Smooth muscle cell of the coronary artery (primary cell): ENCODE measurements around the gene CCDC13. TPM values are rescaled to one million over a fixed set of nuclear protein-coding genes. Genes with fewer than 3 reads are reported as not detected.

Experiments
- total RNA-seq: library from RNA; depleted of rRNA; stranded (reverse); fragments of >200 nt; gene quantifications from 2 replicates; pipeline ENCODE4 v1.2.3, GENCODE V29; 2014; ENCODE audit warnings: low replicate concordance

The CCDC13 gene
- total RNA-seq, result 0.23 and 0.47 TPM in 2 replicates

DNA sequence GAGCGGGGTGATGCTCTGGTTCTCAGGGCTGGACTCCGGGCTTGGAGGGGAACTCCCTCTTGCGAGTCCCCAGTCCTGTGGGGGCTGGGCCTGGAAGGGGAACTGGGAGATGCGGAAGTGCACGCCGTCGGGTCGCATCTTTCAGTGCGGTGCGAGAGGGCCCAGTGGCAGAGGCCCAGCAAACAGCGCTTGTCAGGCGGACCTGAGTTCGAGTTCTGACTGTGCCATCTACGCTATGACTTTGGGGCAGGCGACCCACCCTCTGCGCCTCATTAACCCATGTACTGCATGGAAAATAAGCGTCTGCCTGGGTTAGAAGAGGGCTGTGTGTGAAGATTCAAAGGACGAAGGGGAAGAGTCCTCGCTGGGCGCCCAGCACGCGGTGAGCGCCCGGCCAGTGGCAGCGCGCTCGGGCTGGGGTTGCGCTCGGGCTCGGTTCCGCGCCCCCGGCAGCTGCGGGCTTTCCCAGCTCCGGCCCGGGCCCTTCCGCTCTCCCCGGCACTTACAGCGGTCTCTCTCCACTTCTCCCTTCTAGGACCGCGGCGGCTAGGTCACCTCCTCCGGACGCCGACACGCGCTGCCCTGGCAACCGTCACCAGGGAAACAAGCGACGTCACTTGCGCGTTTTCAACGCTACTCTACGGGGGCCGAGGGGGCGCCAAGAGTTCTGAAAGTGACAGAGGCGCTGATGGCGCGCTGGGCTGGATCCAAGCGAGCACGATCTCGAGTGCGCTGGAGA lies at the start of gene CCDC13:
Gene CCDC13, minus strand, starts transcription at position 584 of the 739 bp plus-strand sequence. CDS start 14,908 bp downstream, outside the sequence.

DNA sequence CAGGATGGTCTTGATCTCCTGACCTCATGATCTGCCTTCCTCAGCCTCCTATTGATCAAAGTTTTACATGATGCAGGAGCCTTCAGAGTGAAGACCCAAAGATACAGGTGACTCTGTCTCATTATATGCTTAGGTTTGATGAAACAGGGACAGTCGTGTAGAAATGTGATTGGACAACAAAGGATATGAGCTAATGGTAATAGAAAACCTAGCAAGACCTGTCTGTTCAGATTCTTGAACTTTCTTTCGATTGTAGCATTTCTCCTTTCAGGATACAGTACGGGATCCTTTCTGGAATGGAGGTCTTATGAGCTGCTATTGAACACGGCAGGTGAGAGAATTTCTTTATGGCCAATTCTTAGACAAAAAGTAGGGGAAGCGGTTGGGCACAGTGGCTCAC lies 36.1 kb upstream of the CCDC13 start, which contains the start of gene ACKR2:
Gene ACKR2, plus strand, starts transcription at position 244 of the 400 bp plus-strand sequence. CDS start 55,058 bp downstream, outside the sequence.

DNA sequence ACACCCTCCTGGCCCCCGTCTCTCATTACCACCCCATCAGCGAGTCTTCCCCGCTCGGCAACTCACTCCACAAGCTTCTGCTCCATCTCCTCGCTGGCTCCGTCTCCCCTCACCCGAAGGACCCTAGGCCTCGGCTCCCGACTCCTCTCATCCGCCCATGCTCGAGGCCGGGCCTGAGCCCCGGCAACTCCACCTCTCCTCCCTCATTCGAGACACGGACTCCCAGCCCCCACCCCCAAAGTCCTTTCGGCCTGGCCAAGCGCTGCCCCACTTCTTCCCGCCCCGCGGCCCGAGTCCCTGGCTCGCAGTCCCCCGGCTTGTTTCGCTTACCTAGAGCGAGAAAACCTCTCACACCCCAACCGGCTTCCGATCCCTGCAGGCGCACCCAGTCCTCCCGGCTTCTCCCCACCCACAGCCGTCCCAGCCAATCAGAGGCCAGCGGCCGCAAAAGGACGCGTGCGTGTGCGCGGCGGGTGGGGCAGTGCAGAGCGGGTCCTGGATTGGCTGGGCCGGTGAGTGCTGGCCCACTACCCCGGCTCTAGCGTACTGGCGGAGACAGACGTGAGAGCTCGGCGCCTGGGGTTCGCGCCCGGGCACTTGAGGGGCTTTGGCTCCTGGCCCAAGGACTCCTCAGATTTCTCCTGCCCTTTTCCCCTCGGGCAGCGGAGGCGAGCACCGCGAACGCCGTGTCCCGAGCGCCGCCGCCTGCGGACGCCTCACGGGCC lies 31.2 kb upstream of the CCDC13 start, which contains the start of gene HIGD1A:
Gene HIGD1A, minus strand, starts transcription at position 385 of the 725 bp plus-strand sequence. CDS start 10,237 bp downstream, outside the sequence.

Other genes starting within 250 kb of the CCDC13 start
- gene SEC22C, start 191.3 kb downstream of the CCDC13 start, total RNA-seq, result 34.9 and 41.1 TPM in 2 replicates
- gene SS18L2, start 182.4 kb downstream of the CCDC13 start, total RNA-seq, result 21.6 and 21.9 TPM in 2 replicates
- gene NKTR, start 172.6 kb downstream of the CCDC13 start, total RNA-seq, result 26.0 and 36.5 TPM in 2 replicates
- 22.5 and 44.0 TPM in 2 replicates for gene ZBTB47, start 119.6 kb downstream of the CCDC13 start, total RNA-seq
- gene KLHL40, start 87.7 kb downstream of the CCDC13 start, total RNA-seq, result not detected in 2 replicates
- not detected in 2 replicates for gene HHATL, start 70.5 kb downstream of the CCDC13 start, total RNA-seq
- gene HIGD1A, start 31.2 kb upstream of the CCDC13 start, total RNA-seq, result 64.6 and 146 TPM in 2 replicates
- 0.15 and 0.35 TPM in 2 replicates for gene ACKR2, start 36.2 kb upstream of the CCDC13 start, total RNA-seq
- not detected in 2 replicates for gene CYP8B1, start 102.6 kb upstream of the CCDC13 start, total RNA-seq
- 0.47 and 0.60 TPM in 2 replicates for gene ZNF662, start 132.9 kb upstream of the CCDC13 start, total RNA-seq
- gene GASK1A, start 206.1 kb upstream of the CCDC13 start, total RNA-seq, result 0.94 and 1.2 TPM in 2 replicates